ENCODE measurements around the gene C1orf52. TPM values are rescaled to one million over a fixed set of nuclear protein-coding genes. Genes with fewer than 3 reads are reported as not detected.
A peak's percentile ranks its signal among the peaks of the same experiment; 100 is the strongest.

The C1orf52 gene
- total RNA-seq, 1 experiment from 2014 or later, result 30.2 TPM

DNA sequence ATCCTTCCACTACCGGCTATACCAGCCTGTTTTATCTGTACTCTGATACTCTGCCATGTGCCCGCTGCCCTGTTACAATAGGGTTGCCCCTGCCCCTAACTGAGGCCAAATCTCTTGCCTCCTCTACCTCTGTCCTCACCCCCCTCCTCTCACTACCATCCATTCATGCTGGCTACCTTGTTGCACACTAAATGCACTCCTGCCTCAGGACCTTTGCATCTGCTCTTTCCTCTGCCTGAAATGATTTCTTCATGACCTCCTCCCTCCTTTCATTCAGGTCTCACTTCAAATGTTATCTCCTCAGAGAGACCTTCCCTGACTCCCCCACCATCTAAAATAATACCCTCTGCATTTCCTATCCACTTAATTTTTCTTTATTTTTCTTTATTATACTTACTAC lies 51.0 kb downstream of the C1orf52 start:
- TF ChIP-seq EZH2 (IDR thresholded peaks at IDR 0.05; ENCODE audit: borderline replicate concordance, low read depth, low read length, poor library complexity, severe bottlenecking), result no peak
- TF ChIP-seq, protein P1, sequence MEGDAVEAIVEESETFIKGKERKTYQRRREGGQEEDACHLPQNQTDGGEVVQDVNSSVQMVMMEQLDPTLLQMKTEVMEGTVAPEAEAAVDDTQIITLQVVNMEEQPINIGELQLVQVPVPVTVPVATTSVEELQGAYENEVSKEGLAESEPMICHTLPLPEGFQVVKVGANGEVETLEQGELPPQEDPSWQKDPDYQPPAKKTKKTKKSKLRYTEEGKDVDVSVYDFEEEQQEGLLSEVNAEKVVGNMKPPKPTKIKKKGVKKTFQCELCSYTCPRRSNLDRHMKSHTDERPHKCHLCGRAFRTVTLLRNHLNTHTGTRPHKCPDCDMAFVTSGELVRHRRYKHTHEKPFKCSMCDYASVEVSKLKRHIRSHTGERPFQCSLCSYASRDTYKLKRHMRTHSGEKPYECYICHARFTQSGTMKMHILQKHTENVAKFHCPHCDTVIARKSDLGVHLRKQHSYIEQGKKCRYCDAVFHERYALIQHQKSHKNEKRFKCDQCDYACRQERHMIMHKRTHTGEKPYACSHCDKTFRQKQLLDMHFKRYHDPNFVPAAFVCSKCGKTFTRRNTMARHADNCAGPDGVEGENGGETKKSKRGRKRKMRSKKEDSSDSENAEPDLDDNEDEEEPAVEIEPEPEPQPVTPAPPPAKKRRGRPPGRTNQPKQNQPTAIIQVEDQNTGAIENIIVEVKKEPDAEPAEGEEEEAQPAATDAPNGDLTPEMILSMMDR (conservative IDR thresholded peaks at IDR 0.05; ENCODE audit: low read depth, low read length), result no peak
- H3K4me1 ChIP-seq (ENCODE audit: insufficient read depth, low read length, poor library complexity, severe bottlenecking), result peaks cover 7% of the 10 kb centered on the region
- DNase-seq (ENCODE audit: low spot score), result no peak
- H3K4me3 ChIP-seq (ENCODE audit: low read depth, low read length, poor library complexity, severe bottlenecking), result no peak overlapping the region
- CTCF ChIA-PET, result no interaction called here
- no peaks in the 10 kb centered on the region for H3K9me3 ChIP-seq (ENCODE audit: low read depth, low read length, poor library complexity, severe bottlenecking)
- no peaks in the 10 kb centered on the region for H3K36me3 ChIP-seq (ENCODE audit: insufficient read depth, low read length, poor library complexity, severe bottlenecking)
- intact Hi-C loops (cut with micrococcal nuclease; ENCODE audit: unreplicated experiment), result no loop called here
- H3K27ac ChIP-seq (ENCODE audit: low read depth, low read length, poor library complexity, severe bottlenecking), result no peak overlapping the region
- H3K27me3 ChIP-seq (replicated peaks; ENCODE audit: insufficient read depth, low read depth, low read length, poor library complexity), result no peaks in the 10 kb centered on the region
- POLR2A ChIA-PET (ENCODE audit: low non-redundant PET), result no interaction called here
- BruUV-seq (replicated peaks), result no TSS peak

DNA sequence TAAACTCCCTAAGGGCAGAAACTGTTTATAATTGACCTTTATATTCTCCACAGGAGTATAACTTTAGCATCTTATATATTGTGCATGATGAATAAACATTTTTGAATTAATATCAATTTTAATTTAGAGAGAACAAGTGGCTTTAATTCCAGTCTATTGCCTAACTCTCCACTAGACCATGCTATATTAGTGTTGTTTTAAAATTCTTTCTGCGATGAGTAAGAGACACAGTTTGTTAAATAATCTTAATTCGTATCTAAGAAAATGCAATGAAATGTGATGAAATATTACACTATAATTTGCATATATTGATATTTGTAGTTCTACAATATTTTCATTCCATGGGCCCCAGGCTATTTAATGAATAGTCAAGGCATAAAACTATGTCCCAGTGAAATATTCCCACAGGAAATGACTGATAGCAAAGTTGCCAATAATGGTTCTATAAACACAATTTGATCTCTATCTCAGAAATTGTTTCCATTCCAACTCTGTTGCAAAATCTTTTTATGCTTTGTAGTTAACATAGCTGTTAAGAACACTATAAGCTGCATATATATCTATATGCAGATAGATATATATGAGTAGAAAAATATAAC lies 55.8 kb downstream of the C1orf52 start:
- no TSS peak for BruUV-seq (replicated peaks)
- Histone ChIP-seq H3K4me1 (ENCODE audit: insufficient read depth, low read length, poor library complexity, severe bottlenecking) (peaks cover 17% of the 10 kb centered on the region), H3K9me3 (ENCODE audit: low read depth, low read length, poor library complexity, severe bottlenecking) (no peaks in the 10 kb centered on the region), H3K36me3 (ENCODE audit: insufficient read depth, low read length, poor library complexity, severe bottlenecking) (no peaks in the 10 kb centered on the region), H3K27me3 (replicated peaks; ENCODE audit: insufficient read depth, low read depth, low read length, poor library complexity) (no peaks in the 10 kb centered on the region), H3K27ac (ENCODE audit: low read depth, low read length, poor library complexity, severe bottlenecking) (peak overlapping the region; percentile 10), H3K4me3 (ENCODE audit: low read depth, low read length, poor library complexity, severe bottlenecking) (no peak overlapping the region)
- intact Hi-C loops (cut with micrococcal nuclease; ENCODE audit: unreplicated experiment), result loop anchor here (5.0 kb wide), 2 partner anchors 39 to 141 kb away; a partner anchor contains a TSS
- ChIA-PET CTCF (no interaction called here), POLR2A (ENCODE audit: low non-redundant PET) (no interaction called here)
- no peak for TF ChIP-seq EZH2 (IDR thresholded peaks at IDR 0.05; ENCODE audit: borderline replicate concordance, low read depth, low read length, poor library complexity, severe bottlenecking)
- TF ChIP-seq, protein P1 (conservative IDR thresholded peaks at IDR 0.05; ENCODE audit: low read depth, low read length), result no peak
- peak; percentile 58 for DNase-seq (ENCODE audit: low spot score)

DNA sequence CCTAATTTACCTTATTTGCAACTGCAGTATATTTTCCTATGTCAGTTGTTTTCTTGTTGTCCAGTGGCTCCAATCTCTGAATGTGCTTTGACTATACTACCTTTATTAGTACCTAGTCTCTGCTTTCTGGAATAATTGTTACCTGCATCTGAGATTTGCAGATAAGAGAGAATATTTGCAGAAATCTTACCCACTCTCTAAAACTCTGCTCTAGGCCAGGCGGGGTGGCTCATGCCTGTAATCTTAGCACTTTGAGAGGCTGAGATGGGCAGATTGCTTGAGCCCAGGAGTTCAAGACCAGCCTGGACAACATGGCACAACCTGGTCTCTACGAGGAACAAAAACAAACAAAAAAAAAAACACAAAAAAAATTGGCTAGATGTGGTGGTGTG lies 56.6 kb downstream of the C1orf52 start:
- Histone ChIP-seq H3K4me1 (ENCODE audit: insufficient read depth, low read length, poor library complexity, severe bottlenecking) (peaks cover 17% of the 10 kb centered on the region), H3K27me3 (replicated peaks; ENCODE audit: insufficient read depth, low read depth, low read length, poor library complexity) (no peaks in the 10 kb centered on the region), H3K36me3 (ENCODE audit: insufficient read depth, low read length, poor library complexity, severe bottlenecking) (no peaks in the 10 kb centered on the region), H3K27ac (ENCODE audit: low read depth, low read length, poor library complexity, severe bottlenecking) (no peak overlapping the region), H3K4me3 (ENCODE audit: low read depth, low read length, poor library complexity, severe bottlenecking) (peak overlapping the region; percentile 92), H3K9me3 (ENCODE audit: low read depth, low read length, poor library complexity, severe bottlenecking) (no peaks in the 10 kb centered on the region)
- no peak for DNase-seq (ENCODE audit: low spot score)
- CTCF ChIA-PET, result no interaction called here
- no peak for TF ChIP-seq EZH2 (IDR thresholded peaks at IDR 0.05; ENCODE audit: borderline replicate concordance, low read depth, low read length, poor library complexity, severe bottlenecking)
- TF ChIP-seq, protein P1 (conservative IDR thresholded peaks at IDR 0.05; ENCODE audit: low read depth, low read length), result no peak
- BruUV-seq (replicated peaks), result no TSS peak
- intact Hi-C loops (cut with micrococcal nuclease; ENCODE audit: unreplicated experiment), result loop anchor here (5.0 kb wide), 2 partner anchors 39 to 141 kb away; a partner anchor contains a TSS
- POLR2A ChIA-PET (ENCODE audit: low non-redundant PET), result no interaction called here
